Retina (tissue), 1 donor: ENCODE measurements around the gene C11orf42.

Source experiments
- DNase-seq: peaks from one replicate; pipeline ENCODE4 v3.0.0-alpha.2; 2016

The C11orf42 gene

DNA sequence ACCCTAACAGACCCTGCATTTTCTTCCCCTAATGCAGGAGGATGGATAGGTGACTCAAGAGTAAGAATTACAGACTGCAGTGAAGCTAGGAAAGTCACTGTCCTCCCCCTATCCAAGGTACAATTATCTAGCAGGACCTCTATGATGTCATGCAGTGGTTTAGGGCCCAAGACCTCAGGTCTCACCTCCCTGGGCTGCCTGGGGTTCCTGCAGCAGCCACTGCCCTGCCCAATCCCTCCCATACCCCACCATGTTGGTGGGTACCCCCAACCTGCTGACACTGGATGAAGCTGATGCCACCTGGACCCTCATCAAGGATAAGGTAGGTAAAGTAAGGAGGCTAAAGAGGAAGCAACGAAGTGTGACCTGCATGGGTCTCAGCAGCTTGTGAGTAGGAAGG is at the start of gene C11orf42:
TSS of gene C11orf42 (plus strand) at position 192 of the 400 bp plus-strand sequence. CDS start at position 251, 59 bp downstream.
- no peak for DNase-seq

- DNase-seq, result no peak
Observed at GRCh38 chr11:6156628-6157359, 48.6 kb upstream of the C11orf42 start.

GRCh38 chr11:6170226-6170625 is 35.1 kb upstream of the C11orf42 start, which contains the start of gene OR52B2:
Gene OR52B2, minus strand, starts transcription at chr11:6170326. Its CDS starts 0 bp downstream, at chr11:6170326.
- no peak for DNase-seq

DNA sequence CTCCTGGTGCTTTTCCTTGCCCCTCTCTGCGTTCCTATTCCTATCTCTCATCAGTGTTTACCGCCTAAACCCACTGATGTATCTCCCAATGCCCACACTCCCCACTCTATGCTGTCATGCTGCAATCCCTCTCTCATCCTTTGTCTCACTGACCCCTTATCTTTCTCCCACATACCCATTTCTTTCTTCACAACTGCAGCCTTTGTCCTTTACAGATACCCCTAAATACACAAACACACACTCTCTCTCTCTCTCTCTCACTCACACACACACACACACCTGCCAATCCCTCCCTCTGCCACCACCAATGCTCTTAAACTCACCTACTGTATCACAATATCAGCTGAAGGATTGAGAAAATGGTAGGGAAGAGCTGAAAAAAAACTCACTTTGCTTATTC is 29.9 kb upstream of the C11orf42 start:
- no peak for DNase-seq

GRCh38 chr11:6191742-6192141 is 13.6 kb upstream of the C11orf42 start:
- DNase-seq, result no peak

DNA sequence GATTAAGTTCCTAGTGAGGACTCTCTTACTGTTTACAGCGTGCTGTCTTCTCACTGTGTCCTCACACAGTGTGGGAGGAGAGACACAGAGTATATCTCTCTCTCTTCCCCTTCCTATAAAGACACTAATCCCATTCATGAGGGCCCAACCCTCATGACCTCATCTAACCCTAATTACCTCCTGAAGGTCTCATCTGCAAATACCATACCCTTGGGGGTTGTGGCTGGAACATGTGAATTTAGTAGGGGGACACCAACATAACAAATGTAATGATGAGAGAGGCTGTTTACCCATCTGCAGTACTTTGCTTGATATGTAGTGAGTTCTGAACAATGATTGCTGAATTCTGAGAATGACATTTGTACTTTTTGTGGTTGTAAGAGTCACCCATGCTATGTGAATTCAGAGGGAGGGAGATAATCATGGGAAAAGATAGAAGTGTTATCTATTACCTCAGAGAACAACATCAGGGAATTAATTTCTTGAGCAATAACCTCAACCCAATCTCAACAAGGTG is 11.2 kb upstream of the C11orf42 start:
- DNase-seq, result no peak

DNA sequence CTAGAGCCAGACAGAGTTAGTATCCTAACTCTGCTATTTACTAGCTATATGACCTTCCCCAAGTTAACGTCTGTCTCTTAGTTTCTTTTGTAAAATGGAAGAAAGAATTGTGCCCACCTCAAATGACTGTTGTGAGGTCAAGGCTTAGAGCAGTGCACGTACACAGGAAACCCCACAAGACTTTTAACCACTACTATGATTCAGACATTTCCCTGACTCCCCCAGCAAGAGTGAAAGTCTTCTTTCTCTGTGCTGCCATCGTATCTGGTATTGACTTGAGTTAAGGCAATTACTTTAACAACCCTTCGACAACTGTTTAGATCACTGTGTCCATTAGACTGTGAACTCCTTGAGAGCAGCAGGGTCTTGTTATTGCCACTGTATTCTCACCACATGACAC is 9.0 kb upstream of the C11orf42 start:
- no peak for DNase-seq

GRCh38 chr11:6197466-6198200 is 7.7 kb upstream of the C11orf42 start:
- no peak for DNase-seq

DNA sequence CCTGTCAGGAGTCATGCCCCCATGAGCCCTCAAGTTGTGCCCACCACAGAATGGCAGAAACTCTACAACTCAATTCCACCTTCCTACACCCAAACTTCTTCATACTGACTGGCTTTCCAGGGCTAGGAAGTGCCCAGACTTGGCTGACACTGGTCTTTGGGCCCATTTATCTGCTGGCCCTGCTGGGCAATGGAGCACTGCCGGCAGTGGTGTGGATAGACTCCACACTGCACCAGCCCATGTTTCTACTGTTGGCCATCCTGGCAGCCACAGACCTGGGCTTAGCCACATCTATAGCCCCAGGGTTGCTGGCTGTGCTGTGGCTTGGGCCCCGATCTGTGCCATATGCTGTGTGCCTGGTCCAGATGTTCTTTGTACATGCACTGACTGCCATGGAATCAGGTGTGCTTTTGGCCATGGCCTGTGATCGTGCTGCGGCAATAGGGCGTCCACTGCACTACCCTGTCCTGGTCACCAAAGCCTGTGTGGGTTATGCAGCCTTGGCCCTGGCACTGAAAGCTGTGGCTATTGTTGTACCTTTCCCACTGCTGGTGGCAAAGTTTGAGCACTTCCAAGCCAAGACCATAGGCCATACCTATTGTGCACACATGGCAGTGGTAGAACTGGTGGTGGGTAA is 6.1 kb upstream of the C11orf42 start, which contains the start of gene OR52W1:
TSS of gene OR52W1 (plus strand) at position 51 of the 637 bp plus-strand sequence. CDS start at position 51, 0 bp downstream.
- DNase-seq, result no peak

GRCh38 chr11:6200975-6201374 is 4.4 kb upstream of the C11orf42 start:
- no peak for DNase-seq

GRCh38 chr11:6201481-6201880 is 3.9 kb upstream of the C11orf42 start:
- no peak for DNase-seq

DNA sequence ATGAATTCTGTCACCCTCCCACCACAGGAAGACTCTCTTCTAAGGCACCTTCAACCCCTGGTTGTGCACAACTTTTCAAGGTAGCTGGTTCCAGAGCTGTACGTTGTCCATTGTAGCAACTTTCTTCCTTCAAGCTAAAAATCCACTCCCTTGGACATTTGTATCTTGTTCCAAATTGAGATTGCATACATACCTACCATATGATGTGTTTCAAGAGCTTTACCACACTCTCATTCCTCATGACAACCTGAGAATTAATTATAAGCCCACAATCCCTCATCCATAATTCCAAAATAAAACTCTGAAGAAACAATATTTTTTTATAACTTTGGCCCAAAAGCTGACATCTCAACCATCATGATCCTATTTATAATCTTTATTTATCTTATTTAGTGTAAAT is 3.3 kb upstream of the C11orf42 start:
- DNase-seq, result no peak

DNA sequence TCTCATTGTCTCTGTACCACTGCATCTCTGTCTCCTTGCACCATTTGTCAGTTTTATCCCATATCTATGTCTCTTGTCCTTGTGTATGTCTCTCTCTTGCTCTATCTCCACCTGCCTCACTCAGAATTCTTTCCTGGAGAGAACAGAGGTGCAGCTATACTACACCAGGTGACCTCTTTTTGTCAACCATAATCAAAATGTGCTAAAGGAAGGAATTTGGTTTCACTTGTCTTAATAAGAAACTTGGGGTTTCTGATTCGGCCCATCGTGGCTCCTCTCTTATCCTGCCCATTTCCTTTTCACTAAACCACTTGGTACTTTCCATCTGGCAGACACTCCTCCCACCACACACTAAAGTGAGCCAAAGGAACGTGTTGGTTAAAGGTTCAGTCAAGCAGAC is 2.0 kb upstream of the C11orf42 start:
- DNase-seq, result no peak

GRCh38 chr11:6204706-6205105 is 651 bp upstream of the C11orf42 start:
- DNase-seq, result no peak

DNA sequence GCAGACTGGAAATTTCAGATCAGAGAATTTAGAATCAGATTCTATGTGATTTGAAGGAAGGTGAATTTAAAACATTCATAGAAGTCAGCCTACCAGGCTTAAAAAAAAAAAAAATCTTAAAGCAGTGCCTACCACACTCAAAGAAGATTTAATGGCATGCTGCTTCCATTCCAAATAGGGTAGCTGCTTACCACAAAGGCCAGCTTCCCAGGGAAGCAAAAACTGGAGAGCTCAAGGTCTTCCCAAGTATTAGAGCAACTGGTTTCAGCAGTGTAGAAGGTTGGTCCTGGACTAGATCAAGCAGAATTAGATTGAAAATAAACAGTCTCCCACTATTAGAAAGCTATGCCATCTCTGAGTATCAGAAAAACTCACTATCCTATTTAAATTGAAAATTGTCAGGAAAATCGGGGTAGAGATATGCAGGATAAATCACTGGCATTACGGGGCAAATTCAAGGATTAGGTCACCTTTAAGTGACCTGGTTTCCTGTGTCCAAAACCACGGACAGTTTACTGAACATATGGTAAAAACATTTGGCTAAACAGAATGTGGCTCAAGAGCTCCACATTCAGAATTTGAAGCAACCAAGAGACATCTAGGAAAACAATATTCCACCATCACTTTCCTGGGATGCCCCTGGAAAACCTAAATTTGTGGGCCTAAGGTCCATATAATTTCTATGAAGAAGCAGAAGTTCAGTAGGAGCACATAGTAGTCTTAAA is 1.3 kb downstream of the C11orf42 start:
- DNase-seq, result no peak

GRCh38 chr11:6209801-6210200 is 4.4 kb downstream of the C11orf42 start:
- no peak for DNase-seq

DNA sequence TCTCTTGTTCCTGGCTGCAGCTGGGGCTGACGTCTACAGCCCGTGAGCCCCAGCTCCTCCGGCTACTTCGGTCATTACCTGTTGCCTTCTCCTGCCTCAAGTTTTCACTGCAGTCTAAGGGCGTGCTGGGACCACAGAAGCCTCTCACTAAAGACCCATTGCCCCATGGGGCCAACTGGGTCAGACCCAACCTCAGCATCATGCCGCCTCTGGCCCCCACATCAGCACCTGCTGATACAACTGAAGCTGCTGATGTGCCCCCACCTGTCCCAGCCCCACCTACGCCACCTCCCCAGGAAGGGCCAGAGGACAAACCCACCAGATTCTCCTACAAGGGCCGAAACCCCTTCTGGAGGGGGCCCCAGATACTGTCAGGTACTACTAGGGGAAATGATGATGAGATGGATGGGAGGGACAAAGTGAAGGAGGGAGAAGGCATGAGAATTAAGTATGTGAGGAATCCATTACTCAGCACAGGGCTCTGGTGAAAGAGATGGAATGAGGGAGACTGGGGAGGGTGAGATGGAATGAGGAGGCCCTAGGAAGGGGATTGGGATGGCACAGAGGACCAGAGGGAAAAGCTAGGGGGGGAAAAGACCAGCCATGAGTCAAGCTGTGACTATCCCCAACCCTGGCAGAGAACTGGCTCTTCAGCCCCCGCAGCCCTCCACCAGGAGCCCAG is 5.1 kb downstream of the C11orf42 start:
- DNase-seq, result no peak

DNA sequence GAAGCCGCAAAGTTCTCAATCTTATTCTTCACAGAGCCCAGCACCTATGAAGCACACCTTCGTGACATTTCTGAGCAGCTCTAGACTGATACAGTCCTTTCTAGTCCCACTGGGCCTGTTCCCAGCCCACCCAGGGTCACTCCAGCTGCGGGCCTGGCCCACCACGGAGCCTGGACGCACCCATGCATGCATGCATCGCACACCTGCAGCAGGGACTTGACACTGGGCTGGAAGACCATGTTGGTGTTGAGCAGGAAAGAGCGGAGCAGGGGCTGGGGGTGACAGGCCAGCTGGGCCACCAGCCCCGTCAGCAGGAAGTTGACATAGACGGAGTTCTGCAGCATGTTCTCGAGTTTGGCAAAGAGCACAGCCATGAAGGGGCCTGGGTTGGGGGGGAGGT is 9.2 kb downstream of the C11orf42 start:
- no peak for DNase-seq

DNA sequence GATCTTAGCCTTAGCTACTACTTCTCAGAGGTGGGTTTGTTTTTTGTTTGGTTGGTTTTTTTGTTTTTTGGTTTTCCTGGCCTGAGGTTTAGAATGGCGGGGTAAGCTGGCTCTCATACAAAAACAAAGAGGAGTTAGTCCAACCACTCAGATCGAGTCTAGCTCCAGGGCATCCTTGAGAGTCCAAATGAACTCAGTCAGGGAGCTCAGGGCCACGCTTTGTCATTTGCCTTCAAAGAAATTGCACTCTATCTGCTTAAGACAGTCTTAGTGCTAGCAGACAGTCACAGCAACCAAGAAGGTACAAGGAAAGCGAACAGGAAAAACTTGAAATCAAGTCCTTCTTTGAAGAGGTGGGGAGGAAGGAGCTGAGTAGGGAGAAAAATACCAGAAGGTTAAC is 11.1 kb downstream of the C11orf42 start:
- DNase-seq, result no peak

- no peak for DNase-seq
Observed at GRCh38 chr11:6217722-6218121, 12.4 kb downstream of the C11orf42 start.

DNA sequence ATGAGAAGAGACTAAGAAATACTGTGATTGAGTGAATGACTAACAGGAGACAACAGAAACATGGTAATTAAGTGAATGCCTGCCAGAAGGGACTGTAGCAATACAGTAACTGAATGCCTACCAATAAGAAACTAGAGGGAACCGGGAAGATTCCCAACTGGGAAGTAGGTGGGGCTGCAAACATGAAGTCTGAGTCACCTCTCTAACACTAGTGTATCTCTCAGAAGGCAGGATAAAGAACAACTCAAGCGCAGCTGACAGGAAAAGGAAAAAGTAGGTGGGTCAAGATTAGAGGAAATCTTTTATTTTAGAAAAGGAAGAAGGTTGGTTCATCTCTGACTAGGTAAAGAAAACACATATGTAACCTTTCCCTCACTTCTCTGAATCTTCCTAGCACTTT is 14.0 kb downstream of the C11orf42 start:
- DNase-seq, result no peak

DNA sequence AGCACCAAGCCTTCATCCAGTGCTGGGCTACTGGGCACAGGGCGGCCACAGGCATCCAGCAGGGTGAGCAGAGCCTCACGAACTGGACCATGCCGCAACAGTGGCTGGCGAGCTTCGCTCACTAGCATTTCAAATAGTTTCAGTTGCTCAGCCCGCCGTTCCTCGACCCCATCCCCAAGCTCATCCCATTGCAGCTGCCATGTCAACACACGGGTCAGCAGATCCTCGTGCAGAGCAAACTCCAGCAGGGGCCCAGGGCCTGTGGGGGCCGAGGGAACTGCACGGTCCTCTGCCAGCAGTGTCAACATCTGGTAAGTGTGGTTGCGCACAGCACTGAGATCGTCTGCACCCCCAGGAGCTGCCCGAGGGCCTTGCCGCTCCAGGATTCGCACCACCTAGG is 18.5 kb downstream of the C11orf42 start:
- DNase-seq, result no peak
